GM12891 (cell line): ENCODE measurements around the gene DNM2.
"Not testable (repeated sequence)": the region's sequence is repeated elsewhere in the genome, so short reads cannot be mapped to it uniquely, and the experiment has no call there.

Experiments
- POLR2A ChIP-seq: IDR thresholded peaks from 2 replicates; pipeline ENCODE4 v1.6.1; 2011; ENCODE audit warnings: low read depth, low read length, control low read depth
- POLR2AphosphoS5 ChIP-seq: IDR thresholded peaks from 2 replicates; pipeline ENCODE4 v1.6.1; 2011; ENCODE audit warnings: low read depth, low read length, control low read depth
- POU2F2 ChIP-seq: IDR thresholded peaks from 2 replicates; pipeline ENCODE4 v1.6.1; 2011; ENCODE audit warnings: low read depth, mild to moderate bottlenecking, control low read depth, low read length, moderate library complexity
- TAF1 ChIP-seq: IDR thresholded peaks from 2 replicates; pipeline ENCODE4 v1.6.1; 2011; ENCODE audit warnings: low read depth, low read length, control low read depth

- not testable (repeated sequence) for TF ChIP-seq POLR2AphosphoS5, TAF1, POLR2A, POU2F2
These were observed 119.8 kb downstream of the DNM2 start for GRCh38 chr19:10837649-10838048.
